ENCODE results near the gene CCDC137. TPM values are rescaled to one million over a fixed set of nuclear protein-coding genes. Genes with fewer than 3 reads are reported as not detected.

CCDC137 gene
- total and polyA plus RNA-seq, 2 of the 13 experiments (the other 11 are each of a cell fraction or from before 2014, with no cell fraction given): 14.6 to 39.1 TPM

DNA sequence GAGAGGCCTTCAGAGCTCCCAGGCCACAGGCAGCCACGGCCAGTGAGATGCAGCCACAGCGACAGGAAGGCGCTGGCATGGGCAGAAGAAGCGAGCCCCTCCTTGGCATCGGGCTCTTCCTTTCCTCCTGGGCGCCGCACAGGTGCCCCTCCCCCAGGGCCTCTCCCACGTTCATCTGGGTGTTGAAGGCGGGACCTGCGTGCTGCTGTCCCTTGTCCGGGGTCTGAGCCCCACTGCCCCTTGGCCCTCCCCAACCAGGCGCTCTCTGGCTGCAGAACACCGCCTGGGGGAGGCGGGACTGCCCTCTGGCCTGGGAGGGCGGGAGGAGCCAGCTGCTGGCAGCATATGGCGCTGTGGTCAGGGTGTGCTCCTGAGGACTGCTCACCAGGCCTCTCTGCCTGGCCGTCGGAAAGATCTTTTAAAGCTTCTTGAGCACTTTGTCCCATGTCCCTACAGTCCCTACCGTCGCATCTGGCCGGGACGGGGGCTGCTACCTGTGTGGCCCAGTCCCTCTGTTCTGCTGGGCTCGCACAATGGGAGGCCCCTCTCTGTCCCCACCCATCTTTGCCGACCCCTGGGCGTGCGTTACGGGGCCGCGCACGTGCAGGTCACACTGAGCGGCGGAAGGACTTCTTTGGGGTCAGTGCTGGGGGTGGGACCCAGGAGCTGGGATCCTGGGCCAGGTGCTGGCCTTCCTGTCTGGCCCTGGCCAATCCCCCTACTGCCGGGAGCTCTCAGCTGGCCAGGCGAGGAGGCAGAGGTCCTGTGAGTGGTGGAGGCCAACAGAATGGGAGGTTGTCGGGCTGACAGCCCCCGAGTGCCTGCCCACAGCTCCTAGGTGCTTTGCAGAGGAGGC, 47.2 kb downstream of the CCDC137 start (continued):
- TF ChIP-seq PITX1 (CRISPR knock-in tag; IDR thresholded peaks at IDR 0.05) (peak; percentile 81), GTF3A (CRISPR knock-in tag; conservative IDR thresholded peaks at IDR 0.05) (peak; percentile 93), SMAD1 (CRISPR knock-in tag; IDR thresholded peaks at IDR 0.05; ENCODE audit: borderline replicate concordance, low read depth) (peak; percentile 77; the same call in 1 of the 2 replicates), ZBTB3 (CRISPR knock-in tag; IDR thresholded peaks at IDR 0.05; ENCODE audit: borderline replicate concordance, low read depth) (no peak; the same call in 1 of the 2 replicates), SKI (IDR thresholded peaks at IDR 0.05; ENCODE audit: partially characterized antibody) (no peak), ZMAT3 (CRISPR knock-in tag; conservative IDR thresholded peaks at IDR 0.05) (0 out of 2 replicates have a peak, but pooled peaks have one; percentile 50), SYNCRIP (IDR thresholded peaks at IDR 0.05; ENCODE audit: insufficient read depth, low read depth, low read length) (no peak), ZNF317 (CRISPR knock-in tag; IDR thresholded peaks at IDR 0.05) (no peak), HMG20A (CRISPR knock-in tag; IDR thresholded peaks at IDR 0.05; ENCODE audit: borderline replicate concordance) (no peak; the same call in 1 of the 2 replicates)
- TF ChIP-seq, protein P1, sequence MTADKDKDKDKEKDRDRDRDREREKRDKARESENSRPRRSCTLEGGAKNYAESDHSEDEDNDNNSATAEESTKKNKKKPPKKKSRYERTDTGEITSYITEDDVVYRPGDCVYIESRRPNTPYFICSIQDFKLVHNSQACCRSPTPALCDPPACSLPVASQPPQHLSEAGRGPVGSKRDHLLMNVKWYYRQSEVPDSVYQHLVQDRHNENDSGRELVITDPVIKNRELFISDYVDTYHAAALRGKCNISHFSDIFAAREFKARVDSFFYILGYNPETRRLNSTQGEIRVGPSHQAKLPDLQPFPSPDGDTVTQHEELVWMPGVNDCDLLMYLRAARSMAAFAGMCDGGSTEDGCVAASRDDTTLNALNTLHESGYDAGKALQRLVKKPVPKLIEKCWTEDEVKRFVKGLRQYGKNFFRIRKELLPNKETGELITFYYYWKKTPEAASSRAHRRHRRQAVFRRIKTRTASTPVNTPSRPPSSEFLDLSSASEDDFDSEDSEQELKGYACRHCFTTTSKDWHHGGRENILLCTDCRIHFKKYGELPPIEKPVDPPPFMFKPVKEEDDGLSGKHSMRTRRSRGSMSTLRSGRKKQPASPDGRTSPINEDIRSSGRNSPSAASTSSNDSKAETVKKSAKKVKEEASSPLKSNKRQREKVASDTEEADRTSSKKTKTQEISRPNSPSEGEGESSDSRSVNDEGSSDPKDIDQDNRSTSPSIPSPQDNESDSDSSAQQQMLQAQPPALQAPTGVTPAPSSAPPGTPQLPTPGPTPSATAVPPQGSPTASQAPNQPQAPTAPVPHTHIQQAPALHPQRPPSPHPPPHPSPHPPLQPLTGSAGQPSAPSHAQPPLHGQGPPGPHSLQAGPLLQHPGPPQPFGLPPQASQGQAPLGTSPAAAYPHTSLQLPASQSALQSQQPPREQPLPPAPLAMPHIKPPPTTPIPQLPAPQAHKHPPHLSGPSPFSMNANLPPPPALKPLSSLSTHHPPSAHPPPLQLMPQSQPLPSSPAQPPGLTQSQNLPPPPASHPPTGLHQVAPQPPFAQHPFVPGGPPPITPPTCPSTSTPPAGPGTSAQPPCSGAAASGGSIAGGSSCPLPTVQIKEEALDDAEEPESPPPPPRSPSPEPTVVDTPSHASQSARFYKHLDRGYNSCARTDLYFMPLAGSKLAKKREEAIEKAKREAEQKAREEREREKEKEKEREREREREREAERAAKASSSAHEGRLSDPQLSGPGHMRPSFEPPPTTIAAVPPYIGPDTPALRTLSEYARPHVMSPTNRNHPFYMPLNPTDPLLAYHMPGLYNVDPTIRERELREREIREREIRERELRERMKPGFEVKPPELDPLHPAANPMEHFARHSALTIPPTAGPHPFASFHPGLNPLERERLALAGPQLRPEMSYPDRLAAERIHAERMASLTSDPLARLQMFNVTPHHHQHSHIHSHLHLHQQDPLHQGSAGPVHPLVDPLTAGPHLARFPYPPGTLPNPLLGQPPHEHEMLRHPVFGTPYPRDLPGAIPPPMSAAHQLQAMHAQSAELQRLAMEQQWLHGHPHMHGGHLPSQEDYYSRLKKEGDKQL (CRISPR knock-in tag; IDR thresholded peaks at IDR 0.05; ENCODE audit: low read depth): no peak
- TF ChIP-seq, protein P2, sequence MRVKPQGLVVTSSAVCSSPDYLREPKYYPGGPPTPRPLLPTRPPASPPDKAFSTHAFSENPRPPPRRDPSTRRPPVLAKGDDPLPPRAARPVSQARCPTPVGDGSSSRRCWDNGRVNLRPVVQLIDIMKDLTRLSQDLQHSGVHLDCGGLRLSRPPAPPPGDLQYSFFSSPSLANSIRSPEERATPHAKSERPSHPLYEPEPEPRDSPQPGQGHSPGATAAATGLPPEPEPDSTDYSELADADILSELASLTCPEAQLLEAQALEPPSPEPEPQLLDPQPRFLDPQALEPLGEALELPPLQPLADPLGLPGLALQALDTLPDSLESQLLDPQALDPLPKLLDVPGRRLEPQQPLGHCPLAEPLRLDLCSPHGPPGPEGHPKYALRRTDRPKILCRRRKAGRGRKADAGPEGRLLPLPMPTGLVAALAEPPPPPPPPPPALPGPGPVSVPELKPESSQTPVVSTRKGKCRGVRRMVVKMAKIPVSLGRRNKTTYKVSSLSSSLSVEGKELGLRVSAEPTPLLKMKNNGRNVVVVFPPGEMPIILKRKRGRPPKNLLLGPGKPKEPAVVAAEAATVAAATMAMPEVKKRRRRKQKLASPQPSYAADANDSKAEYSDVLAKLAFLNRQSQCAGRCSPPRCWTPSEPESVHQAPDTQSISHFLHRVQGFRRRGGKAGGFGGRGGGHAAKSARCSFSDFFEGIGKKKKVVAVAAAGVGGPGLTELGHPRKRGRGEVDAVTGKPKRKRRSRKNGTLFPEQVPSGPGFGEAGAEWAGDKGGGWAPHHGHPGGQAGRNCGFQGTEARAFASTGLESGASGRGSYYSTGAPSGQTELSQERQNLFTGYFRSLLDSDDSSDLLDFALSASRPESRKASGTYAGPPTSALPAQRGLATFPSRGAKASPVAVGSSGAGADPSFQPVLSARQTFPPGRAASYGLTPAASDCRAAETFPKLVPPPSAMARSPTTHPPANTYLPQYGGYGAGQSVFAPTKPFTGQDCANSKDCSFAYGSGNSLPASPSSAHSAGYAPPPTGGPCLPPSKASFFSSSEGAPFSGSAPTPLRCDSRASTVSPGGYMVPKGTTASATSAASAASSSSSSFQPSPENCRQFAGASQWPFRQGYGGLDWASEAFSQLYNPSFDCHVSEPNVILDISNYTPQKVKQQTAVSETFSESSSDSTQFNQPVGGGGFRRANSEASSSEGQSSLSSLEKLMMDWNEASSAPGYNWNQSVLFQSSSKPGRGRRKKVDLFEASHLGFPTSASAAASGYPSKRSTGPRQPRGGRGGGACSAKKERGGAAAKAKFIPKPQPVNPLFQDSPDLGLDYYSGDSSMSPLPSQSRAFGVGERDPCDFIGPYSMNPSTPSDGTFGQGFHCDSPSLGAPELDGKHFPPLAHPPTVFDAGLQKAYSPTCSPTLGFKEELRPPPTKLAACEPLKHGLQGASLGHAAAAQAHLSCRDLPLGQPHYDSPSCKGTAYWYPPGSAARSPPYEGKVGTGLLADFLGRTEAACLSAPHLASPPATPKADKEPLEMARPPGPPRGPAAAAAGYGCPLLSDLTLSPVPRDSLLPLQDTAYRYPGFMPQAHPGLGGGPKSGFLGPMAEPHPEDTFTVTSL (CRISPR knock-in tag; IDR thresholded peaks at IDR 0.05; ENCODE audit: borderline replicate concordance): peak; percentile 12; the same call in 1 of the 2 replicates
- TF ChIP-seq, protein P3, sequence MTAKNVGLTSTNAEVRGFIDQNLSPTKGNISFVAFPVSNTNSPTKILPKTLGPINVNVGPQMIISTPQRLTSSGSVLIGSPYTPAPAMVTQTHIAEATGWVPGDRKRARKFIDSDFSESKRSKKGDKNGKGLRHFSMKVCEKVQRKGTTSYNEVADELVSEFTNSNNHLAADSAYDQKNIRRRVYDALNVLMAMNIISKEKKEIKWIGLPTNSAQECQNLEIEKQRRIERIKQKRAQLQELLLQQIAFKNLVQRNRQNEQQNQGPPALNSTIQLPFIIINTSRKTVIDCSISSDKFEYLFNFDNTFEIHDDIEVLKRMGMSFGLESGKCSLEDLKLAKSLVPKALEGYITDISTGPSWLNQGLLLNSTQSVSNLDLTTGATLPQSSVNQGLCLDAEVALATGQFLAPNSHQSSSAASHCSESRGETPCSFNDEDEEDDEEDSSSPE (CRISPR knock-in tag; IDR thresholded peaks at IDR 0.05): peak; percentile 85
- TF ChIP-seq, protein P4, sequence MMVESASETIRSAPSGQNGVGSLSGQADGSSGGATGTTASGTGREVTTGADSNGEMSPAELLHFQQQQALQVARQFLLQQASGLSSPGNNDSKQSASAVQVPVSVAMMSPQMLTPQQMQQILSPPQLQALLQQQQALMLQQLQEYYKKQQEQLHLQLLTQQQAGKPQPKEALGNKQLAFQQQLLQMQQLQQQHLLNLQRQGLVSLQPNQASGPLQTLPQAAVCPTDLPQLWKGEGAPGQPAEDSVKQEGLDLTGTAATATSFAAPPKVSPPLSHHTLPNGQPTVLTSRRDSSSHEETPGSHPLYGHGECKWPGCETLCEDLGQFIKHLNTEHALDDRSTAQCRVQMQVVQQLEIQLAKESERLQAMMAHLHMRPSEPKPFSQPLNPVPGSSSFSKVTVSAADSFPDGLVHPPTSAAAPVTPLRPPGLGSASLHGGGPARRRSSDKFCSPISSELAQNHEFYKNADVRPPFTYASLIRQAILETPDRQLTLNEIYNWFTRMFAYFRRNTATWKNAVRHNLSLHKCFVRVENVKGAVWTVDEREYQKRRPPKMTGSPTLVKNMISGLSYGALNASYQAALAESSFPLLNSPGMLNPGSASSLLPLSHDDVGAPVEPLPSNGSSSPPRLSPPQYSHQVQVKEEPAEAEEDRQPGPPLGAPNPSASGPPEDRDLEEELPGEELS (CRISPR knock-in tag; IDR thresholded peaks at IDR 0.05): no peak; the same call in 1 of the 2 replicates
